A549 treated with ZK216348 at 1 μM for 4 hours (cell line): ENCODE results near the gene COPG1. TPM values are rescaled to one million over a fixed set of nuclear protein-coding genes. Genes with fewer than 3 reads are reported as not detected.

Experiments used
- total RNA-seq: library from RNA; stranded (reverse); fragments of 200-300 nt; extraction: Qiagen RNA extraction; gene quantifications from 5 replicates; pipeline ENCODE4 v1.2.3, GENCODE V29; 2022; ENCODE audit warnings: low read depth

COPG1 gene
- 75.7 to 93.8 TPM (median 81.5 TPM) in 5 replicates for total RNA-seq

GRCh38 chr3:129249284-129250065, at the start of gene COPG1:
Gene COPG1 (plus strand): TSS chr3:129249606. CDS start chr3:129249710, 104 bp downstream.

GRCh38 chr3:129278439-129278965, 29.1 kb downstream of the COPG1 start, which contains the start of gene HMCES:
Gene HMCES (plus strand): TSS chr3:129278870. CDS start chr3:129279733, 863 bp downstream.

Other genes with a start within 250 kb of the COPG1 start
- gene EFCC1, start 248.3 kb upstream of the COPG1 start, total RNA-seq: not detected in 5 replicates
- gene GP9, start 188.8 kb upstream of the COPG1 start, total RNA-seq: not detected in 5 replicates
- gene RAB43, start 127.8 kb upstream of the COPG1 start, total RNA-seq: 1.8 to 6.4 TPM (median 4.6 TPM) in 5 replicates
- 18.2 to 26.6 TPM (median 20.3 TPM) in 5 replicates for gene ISY1, start 88.5 kb upstream of the COPG1 start, total RNA-seq
- 302 to 375 TPM (median 343 TPM) in 5 replicates for gene CNBP, start 65.7 kb upstream of the COPG1 start, total RNA-seq
- 39.4 to 45.5 TPM (median 40.0 TPM) in 5 replicates for gene HMCES, start 29.3 kb downstream of the COPG1 start, total RNA-seq
- gene EFCAB12, start 179.0 kb downstream of the COPG1 start, total RNA-seq: 0.33 to 1.1 TPM (median 0.64 TPM) in 5 replicates
- gene MBD4, start 190.3 kb downstream of the COPG1 start, total RNA-seq: 18.6 to 28.3 TPM (median 22.9 TPM) in 5 replicates
- 11.4 to 14.2 TPM (median 13.2 TPM) in 5 replicates for gene IFT122, start 190.6 kb downstream of the COPG1 start, total RNA-seq